ENCODE data around the gene STMND1.

Gene STMND1

GRCh38 chr6:17098538-17098937 is 3.3 kb upstream of the STMND1 start:
- no peak for DNase-seq (ENCODE audit: low read depth)

- DNase-seq (ENCODE audit: low read depth), result no peak
Measured at GRCh38 chr6:17099401-17100059, 2.3 kb upstream of the STMND1 start.

- DNase-seq (ENCODE audit: low read depth), result no peak
Measured at GRCh38 chr6:17100806-17101205, 1.0 kb upstream of the STMND1 start.

- no peak for DNase-seq (ENCODE audit: low read depth)
Measured at GRCh38 chr6:17102258-17102870, 514 bp downstream of the STMND1 start.

DNA sequence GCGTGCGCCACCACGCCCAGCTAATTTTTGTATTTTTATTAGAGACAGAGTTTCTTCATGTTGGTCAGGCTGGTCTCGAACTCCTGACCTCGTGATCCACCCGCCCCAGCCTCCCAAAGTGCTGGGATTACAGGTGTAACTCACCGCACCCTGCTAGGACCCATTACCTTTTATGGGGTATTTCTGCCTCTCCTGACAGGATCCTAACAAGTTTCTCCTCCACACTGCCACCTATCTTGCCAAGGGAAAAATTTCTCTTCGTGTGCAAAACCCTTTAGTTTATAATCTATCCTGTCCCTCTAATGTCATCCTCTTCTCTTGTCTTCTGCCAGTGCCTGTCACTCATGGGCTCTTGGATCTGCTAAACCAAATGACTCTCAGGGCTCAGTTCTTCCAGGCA is 1.9 kb downstream of the STMND1 start:
- no peak for DNase-seq (ENCODE audit: low read depth)

DNA sequence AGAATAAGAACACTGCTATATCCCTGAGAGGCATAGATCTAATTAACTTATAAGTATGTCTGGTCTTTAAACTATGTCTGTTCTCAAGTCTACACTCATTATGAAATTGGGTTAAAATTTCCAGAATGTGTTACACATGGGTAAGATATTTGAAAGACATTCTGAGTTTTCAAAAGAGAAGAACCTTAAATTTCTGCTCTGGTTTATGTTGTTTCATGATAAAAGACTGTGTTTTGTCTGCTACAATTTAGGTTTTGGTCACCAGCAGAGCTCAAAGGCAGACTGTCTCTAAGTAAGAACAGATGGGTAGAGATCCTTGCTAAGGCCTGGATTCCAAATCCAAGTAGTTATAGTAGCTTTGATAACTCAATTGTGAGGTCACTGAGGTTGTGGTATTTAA is 6.0 kb downstream of the STMND1 start:
- DNase-seq (ENCODE audit: low read depth), result no peak

DNA sequence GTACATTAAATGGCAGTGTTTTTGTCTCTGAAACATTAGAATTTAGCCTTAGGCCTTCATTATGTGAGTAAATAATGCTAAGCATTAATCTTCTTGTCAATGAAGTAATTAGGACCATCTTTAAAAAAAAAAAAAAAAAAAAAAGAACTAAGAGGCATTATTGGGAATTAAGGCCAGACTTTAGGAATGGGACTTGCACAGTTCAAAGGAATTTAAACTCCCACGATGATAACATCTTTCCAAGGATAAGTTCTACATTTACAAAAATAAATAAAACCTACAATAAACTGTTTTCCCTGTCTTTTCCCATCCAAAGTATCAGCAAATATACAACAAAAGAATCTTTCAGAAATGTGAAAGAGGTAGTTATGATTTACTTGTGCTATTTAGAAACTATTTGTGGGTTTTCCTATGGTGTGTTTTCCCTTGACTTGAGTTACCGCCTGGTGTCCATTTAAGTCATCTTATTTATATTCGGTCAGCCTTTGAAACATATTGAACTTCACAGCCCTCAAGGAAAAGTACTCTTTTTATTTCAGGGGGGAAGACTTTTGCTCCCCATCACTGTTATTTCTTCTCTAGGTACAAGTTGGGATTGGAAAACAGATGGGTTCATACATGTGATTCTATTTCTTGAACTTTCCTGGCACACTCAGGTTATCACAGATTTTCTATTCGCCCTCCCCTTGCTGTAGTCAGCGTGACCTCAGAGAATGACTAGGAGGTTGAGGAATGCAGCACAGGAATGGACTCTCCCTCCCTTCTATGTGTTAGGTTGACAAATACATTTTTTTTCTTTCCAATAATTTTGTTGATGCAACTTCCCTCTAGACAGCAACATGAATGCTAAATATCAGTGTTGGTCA is 13.6 kb downstream of the STMND1 start:
- no peak for DNase-seq (ENCODE audit: low read depth)

- DNase-seq (ENCODE audit: low read depth), result no peak
Measured at GRCh38 chr6:17116117-17116440, 14.2 kb downstream of the STMND1 start.

- no peak for DNase-seq (ENCODE audit: low read depth)
Measured at GRCh38 chr6:17120019-17120418, 18.2 kb downstream of the STMND1 start.

- DNase-seq (ENCODE audit: low read depth), result no peak
Measured at GRCh38 chr6:17125407-17125806, 23.6 kb downstream of the STMND1 start.

- DNase-seq (ENCODE audit: low read depth), result no peak
Measured at GRCh38 chr6:17130786-17131185, 28.9 kb downstream of the STMND1 start.

DNA sequence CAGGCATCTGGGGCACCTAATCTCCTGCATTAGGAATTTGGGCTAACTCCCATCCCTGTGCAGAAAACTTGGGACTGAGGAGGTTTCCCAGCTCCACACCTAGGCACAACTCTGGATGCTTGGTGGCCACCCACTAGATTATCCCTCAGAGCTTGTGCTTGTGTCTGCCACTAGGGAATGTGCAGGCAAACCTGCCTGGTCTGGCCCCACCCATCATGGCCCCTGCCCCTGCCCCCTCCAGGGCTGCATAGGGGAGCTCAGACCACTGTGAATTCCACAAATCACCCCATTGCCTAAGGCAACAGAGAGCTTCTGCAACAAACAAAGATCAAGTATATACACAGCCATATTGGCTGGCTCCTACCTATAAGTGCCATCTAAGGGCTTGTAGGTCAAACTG is 31.1 kb downstream of the STMND1 start:
- DNase-seq (ENCODE audit: low read depth), result no peak

DNA sequence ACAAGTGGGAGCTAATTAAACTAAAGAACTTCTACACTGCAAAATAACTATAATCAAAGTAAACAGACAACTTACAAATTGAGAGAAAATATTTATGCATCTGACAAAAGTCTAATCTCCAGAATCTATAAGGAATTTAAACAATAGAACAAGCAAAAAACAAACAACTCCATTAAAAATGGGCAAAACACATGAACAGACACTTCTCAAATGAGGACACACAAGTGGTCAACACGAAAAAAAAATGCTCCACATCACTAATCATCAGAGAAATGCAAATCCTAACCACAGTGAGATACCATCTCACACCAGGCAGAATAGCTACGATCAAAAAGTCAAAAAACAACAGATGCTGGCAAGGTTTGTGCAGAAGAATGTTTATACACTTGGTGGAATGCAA is 36.2 kb downstream of the STMND1 start:
- no peak for DNase-seq (ENCODE audit: low read depth)

DNA sequence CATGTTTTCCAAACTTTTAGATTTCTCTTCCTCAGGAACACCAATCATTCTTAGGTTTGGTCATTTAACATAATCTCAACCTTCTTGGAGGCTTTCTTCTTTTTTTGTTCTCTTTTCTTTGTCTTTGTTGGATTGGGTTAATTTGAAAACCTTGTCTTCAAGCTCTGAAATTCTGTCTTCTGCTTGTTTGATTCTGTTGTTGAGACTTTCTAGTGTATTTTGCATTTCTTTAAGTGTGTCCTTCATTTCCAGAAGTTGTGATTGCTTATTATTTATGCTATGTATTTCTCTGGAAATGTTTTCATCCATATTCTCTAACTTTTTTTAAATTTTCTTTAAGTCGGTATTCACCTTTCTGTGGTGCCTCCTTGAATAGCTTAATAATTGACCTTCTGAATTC is 42.2 kb downstream of the STMND1 start:
- no peak for DNase-seq (ENCODE audit: low read depth)

- no peak for DNase-seq (ENCODE audit: low read depth)
Measured at GRCh38 chr6:17149571-17149970, 47.7 kb downstream of the STMND1 start.

- no peak for DNase-seq (ENCODE audit: low read depth)
Measured at GRCh38 chr6:17150096-17150495, 48.2 kb downstream of the STMND1 start.

DNA sequence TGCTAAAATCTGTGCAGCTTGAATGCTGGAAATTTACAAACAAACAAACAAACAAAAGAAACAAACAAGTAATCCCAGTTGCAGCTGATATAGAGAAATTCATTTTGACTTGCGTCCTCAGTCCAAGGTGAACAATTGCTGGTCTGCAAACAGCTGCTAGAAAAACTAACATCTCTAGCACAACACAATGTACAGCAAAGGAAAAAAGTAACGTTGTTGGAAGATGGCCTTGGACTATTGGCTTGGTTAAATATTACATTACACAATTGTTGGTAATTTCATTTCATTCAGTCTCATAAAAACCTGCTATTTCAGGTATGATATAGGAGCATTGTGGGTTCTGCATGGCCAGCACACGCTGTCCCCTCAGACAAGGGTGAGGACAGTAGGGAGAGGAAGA is 50.0 kb downstream of the STMND1 start:
- DNase-seq (ENCODE audit: low read depth), result no peak

- DNase-seq (ENCODE audit: low read depth), result no peak
Measured at GRCh38 chr6:17152703-17153102, 50.9 kb downstream of the STMND1 start.

DNA sequence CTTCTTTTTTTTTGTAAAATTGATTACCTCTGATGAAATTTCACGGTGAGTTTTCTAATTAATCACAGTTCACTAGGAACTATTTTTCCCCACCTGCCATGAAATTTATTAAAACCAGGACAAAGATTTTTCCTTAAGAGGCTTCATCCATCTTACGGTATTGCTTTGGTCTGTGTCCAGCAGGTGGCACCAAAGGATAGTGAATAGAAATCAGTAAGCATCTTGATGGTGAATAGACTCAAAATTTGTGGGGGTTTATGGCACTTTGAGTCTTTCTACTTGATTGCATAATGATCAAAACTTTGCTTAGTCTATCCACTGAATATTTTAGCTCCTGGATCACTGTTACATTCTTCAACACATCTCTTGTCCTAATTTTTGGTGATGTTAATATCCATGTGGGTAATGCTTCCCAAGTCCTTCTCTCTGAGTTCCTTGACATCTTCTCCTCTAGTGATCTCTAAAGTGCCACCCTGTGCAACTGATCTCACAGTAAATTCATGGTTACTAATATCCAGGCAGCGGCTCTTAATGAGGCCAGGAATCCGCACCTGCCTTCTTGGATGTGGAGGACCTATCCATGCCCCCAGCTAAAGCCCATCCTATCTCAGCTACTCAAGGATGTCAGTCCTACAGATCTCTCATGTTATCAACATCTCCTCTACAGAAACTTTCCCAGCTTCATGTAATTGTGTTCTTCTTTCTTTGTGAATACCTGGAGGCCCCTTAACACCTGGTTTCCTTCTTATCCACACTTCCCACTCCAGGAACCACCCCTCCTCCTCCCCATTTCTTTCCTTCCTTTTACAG is 54.5 kb downstream of the STMND1 start:
- no peak for DNase-seq (ENCODE audit: low read depth)

DNA sequence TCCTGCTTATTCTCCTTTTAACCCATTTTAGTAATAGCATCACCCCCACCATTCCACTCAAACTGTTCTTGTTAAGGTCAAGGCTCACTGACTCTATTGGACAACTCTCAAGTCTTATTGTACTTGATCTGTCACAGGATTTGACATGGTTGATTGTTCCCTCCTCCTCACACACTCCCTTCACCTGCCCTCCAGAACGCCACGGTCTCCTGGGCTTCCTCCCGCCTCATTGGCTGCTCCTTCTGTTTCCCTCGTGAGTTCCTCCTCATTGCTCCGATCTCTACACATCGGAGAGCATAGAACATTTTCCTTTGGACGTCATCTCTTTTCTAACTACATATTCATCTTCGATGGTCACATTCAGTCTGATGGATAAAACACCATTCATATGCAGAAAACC is 55.1 kb downstream of the STMND1 start:
- no peak for DNase-seq (ENCODE audit: low read depth)

- no peak for DNase-seq (ENCODE audit: low read depth)
Measured at GRCh38 chr6:17157617-17158016, 55.8 kb downstream of the STMND1 start.

DNA sequence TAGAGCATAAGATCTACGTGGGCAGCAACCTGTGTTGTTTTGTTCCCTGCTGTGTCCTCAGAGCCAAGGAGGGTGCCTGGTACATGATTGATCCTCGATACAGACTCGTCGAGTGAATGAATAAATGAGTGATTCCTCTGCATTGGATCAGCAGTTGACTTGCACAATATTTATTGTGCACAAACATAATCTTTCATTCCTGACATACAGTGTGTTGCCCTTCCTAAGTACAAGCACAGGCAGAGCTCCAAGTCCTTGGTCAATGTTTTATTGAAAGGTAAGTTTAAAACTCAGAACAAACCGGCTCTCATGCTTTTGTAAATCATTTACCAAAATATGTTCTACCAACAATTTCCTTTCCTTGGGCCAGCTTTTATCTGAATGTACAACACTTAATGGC is 57.4 kb downstream of the STMND1 start:
- no peak for DNase-seq (ENCODE audit: low read depth)

- DNase-seq (ENCODE audit: low read depth), result no peak
Measured at GRCh38 chr6:17161076-17161475, 59.2 kb downstream of the STMND1 start.

All from stimulated activated CD8-positive, alpha-beta memory T cell treated with anti-CD3 and anti-CD28 coated beads, Interleukin-15, amount 100 ng/mL, for 24 hours (primary cell).